Ovary (tissue), 9 donors: Measurements from ENCODE around the gene EFNA1. TPM values are rescaled to one million over a fixed set of nuclear protein-coding genes. Genes with fewer than 3 reads are reported as not detected.

Source experiments
- DNase-seq, 5 donors: peaks; one replicate each; pipeline ENCODE4 v3.0.0-alpha.2; 2019 to 2020
- H3K27ac ChIP-seq, 2 donors: fragments of 200-600 bp; one replicate each; pipeline versions ENCODE4 v1.5.1 to v1.8.0; 2019 to 2022
- H3K27me3 ChIP-seq: fragments of 200-600 bp; one replicate; pipeline ENCODE4 v1.8.0; 2022
- H3K36me3 ChIP-seq: fragments of 200-600 bp; sonication (generic); one replicate; pipeline ENCODE4 v1.5.1; 2019
- H3K4me1 ChIP-seq: one replicate; pipeline ENCODE4 v1.8.1; 2013; ENCODE audit warnings: mild to moderate bottlenecking, moderate library complexity; ENCODE audit not compliant: insufficient read depth
- H3K4me3 ChIP-seq: fragments of 200-600 bp; sonication (generic); one replicate; pipeline ENCODE4 v1.5.1; 2017
- H3K9me3 ChIP-seq, 2 donors: fragments of 200-600 bp in 1 of 2; sonication (generic) in 1 of 2; one replicate each; pipeline versions ENCODE4 v1.5.1 to v1.8.1; 2013 to 2019; ENCODE audit warnings: mild to moderate bottlenecking in 1 of 2, moderate library complexity in 1 of 2
- EP300 ChIP-seq: sonication (generic); formaldehyde crosslinking; IDR thresholded peaks from one replicate; pipeline ENCODE4 v1.6.1; 2017; ENCODE audit warnings: antibody characterized with exemption
- POLR2A ChIP-seq: fragments of 450-650 bp; IDR thresholded peaks from one replicate; pipeline ENCODE4 v1.6.1; 2017; ENCODE audit warnings: antibody characterized with exemption, mild to moderate bottlenecking, moderate library complexity
- WGBS, 3 donors: extraction: QIAGEN DNeasy Blood & Tissue Kit in 1 of 3; methylation state at CpG; one replicate each; pipeline versions ENCODE4 v1.1.5 to v1.1.7; 2013 to 2017; 5-methylcytosine and 5-hydroxymethylcytosine counted together
- intact Hi-C, 4 donors: fragments of 100-400 bp; cut with DNase I; formaldehyde crosslinking; loops; one replicate each; pipeline versions ENCODE4 v1.11.0 to v1.15.1; 2022 to 2023
- polyA plus RNA-seq, 2 donors: library from polyadenylated mRNA; stranded (reverse); fragments of 200-250 nt in 1 of 2; fragments of 350-450 nt in 1 of 2; fragmentation: Illumina TruSeq in 1 of 2; extraction: RNeasy Lipid Tissue Mini Kit (QIAGEN cat#74804) in 1 of 2; gene quantifications; one replicate each; pipeline ENCODE4 v1.2.3, GENCODE V29; 2013 to 2014
- total RNA-seq, 7 donors: library from RNA; depleted of rRNA in 2 of 7; stranded (reverse); fragments of >200 nt in 2 of 7; fragmentation: NEBNext Ultra II Directional in 3 of 7; extraction: Animal tissue kit (Norgen Biotek cat#: 25700) in 3 of 7; gene quantifications; one replicate each; pipeline versions ENCODE4 v1.1.0 to v1.2.4, GENCODE V29; 2016 to 2023
- TF ChIP-seq, protein P1 (sequence below), 3 donors: fragments of 450-650 bp in 2 of 3; fragments of 200-600 bp in 1 of 3; IDR thresholded peaks; one replicate each; pipeline versions ENCODE4 v1.5.1 to v1.8.0; 2016 to 2022; ENCODE audit warnings: antibody characterized with exemption in 3 of 3, mild to moderate bottlenecking in 1 of 3
- donor health status: DM: no; HTN: no; CAD: no; lungs with moderate emphysema.
- donor health status: DM: no; HTN: no; CAD: no.
- donor health status: Bipolar disorder and iron deficiency.
- donor health status: DM: yes; HTN: yes; CAD: no.
- donor health status: DM: no; HTN: no; CAD: no.
- donor health status: DM: yes; HTN: yes; CAD: no.

Gene EFNA1
- total and polyA plus RNA-seq, 9 donors, result 12.1 to 51.6 (median 18.6) TPM

DNA sequence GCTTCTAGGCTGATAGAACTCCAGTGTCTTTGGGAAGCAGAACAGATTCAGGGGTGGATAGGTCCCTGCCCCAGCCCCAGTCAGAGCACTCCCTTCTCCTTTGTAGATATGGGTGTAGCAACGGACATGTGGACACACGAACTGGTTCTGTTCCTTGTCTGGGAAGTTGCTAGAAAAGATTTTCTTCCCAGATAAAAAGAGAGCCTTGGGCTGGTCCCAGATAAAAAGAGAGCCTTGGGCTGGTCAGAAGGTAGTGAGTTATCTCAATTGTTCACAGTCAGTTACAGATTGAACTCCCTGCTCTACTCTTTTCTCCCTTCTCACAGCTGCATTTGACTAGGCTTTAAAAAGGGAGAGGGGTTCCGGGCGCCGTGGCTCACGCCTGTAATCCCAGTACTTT lies 7.4 kb upstream of the EFNA1 start:
- intact Hi-C loops, result no loop called here
- Histone ChIP-seq H3K4me1 (no peaks in the 10 kb centered on the region), H3K4me3 (no peak overlapping the region), H3K27me3 (no peaks in the 10 kb centered on the region), H3K9me3 (no peaks in the 10 kb centered on the region), H3K36me3 (no peaks in the 10 kb centered on the region), H3K27ac (no peak overlapping the region)
- WGBS, 3 donors, result 42 to 60% (median 45%) methylated on average over 6 of the region's 6 CpGs
- TF ChIP-seq EP300, result no peak
- TF ChIP-seq, protein P1, sequence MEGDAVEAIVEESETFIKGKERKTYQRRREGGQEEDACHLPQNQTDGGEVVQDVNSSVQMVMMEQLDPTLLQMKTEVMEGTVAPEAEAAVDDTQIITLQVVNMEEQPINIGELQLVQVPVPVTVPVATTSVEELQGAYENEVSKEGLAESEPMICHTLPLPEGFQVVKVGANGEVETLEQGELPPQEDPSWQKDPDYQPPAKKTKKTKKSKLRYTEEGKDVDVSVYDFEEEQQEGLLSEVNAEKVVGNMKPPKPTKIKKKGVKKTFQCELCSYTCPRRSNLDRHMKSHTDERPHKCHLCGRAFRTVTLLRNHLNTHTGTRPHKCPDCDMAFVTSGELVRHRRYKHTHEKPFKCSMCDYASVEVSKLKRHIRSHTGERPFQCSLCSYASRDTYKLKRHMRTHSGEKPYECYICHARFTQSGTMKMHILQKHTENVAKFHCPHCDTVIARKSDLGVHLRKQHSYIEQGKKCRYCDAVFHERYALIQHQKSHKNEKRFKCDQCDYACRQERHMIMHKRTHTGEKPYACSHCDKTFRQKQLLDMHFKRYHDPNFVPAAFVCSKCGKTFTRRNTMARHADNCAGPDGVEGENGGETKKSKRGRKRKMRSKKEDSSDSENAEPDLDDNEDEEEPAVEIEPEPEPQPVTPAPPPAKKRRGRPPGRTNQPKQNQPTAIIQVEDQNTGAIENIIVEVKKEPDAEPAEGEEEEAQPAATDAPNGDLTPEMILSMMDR (IDR thresholded peaks at IDR 0.05), result no peak
- no peak for DNase-seq

DNA sequence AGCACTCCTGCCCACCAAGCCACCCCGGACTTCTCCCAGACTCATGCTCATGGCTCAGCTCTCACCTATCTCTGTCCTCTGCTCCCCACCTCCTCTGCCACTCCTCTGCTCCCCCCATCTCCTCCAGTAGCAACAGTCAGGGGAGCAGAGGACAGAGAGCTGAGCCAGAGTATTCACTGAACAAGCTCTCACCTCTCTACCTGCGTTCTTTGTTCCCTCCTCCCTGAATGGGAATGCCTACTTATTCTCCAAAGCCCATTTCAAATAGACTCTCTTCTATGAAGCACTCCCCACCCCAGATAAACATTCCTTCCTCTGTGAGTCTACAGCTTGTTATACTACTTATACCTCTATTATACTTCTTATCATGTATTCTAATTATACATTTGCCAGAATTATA lies 6.4 kb upstream of the EFNA1 start:
- no peaks in the 10 kb centered on the region for H3K9me3 ChIP-seq
- H3K4me3 ChIP-seq, result no peak overlapping the region
- intact Hi-C loops, result no loop called here
- WGBS, 3 donors, result 68 to 83% (median 71%) methylated on average over 2 of the region's 2 CpGs
- H3K27ac ChIP-seq, result no peak overlapping the region
- peaks cover 5% of the 10 kb centered on the region for H3K4me1 ChIP-seq
- no peaks in the 10 kb centered on the region for H3K27me3 ChIP-seq
- no peak for DNase-seq
- no peaks in the 10 kb centered on the region for H3K36me3 ChIP-seq
- TF ChIP-seq POLR2A (no peak), EP300 (no peak)
- TF ChIP-seq, protein P1 (IDR thresholded peaks at IDR 0.05), result no peak

DNA sequence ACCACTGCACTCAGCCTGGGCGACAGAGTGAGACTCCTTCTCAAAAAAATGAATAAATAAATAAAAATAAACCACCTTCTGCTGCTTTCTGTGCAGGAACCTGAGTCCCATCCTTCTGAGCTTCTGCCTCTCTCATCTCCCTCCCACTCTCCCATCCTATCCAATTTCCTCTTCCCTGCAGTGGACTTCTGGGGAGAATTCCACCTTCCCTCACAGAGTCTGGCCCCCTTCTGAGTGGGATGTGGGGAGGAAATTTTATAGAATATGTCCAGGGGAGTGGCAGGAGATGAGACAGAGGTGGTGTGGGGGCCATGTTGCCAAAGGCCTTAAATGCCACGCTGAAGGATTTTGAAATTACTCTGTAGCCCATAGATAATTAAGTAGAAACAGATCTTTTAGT lies 5.4 kb upstream of the EFNA1 start:
- H3K27me3 ChIP-seq, result no peaks in the 10 kb centered on the region
- TF ChIP-seq, protein P1 (IDR thresholded peaks at IDR 0.05), result no peak
- TF ChIP-seq POLR2A (no peak), EP300 (no peak)
- no peak overlapping the region for H3K27ac ChIP-seq
- peaks cover 10% of the 10 kb centered on the region for H3K4me1 ChIP-seq
- intact Hi-C loops, result no loop called here
- H3K36me3 ChIP-seq, result no peaks in the 10 kb centered on the region
- no peak for DNase-seq
- H3K4me3 ChIP-seq, result no peak overlapping the region
- no peaks in the 10 kb centered on the region for H3K9me3 ChIP-seq
- 61 to 74% (median 66%) methylated on average over 2 of the region's 2 CpGs for WGBS, 3 donors

GRCh38 chr1:155123801-155124200 lies 3.9 kb upstream of the EFNA1 start:
- H3K36me3 ChIP-seq, result no peaks in the 10 kb centered on the region
- TF ChIP-seq POLR2A, result no peak
- TF ChIP-seq, protein P1 (IDR thresholded peaks at IDR 0.05), result no peak
- TF ChIP-seq EP300, result no peak
- no peaks in the 10 kb centered on the region for H3K9me3 ChIP-seq
- intact Hi-C loops, result no loop called here
- DNase-seq, result no peak
- H3K27ac ChIP-seq, result no peak overlapping the region
- H3K27me3 ChIP-seq, result no peaks in the 10 kb centered on the region
- 35 to 46% (median 39%) methylated on average over 4 of the region's 4 CpGs for WGBS, 3 donors
- peaks cover 15% of the 10 kb centered on the region for H3K4me1 ChIP-seq
- H3K4me3 ChIP-seq, result no peak overlapping the region
